EL (cell line): ENCODE results near the gene RPS6KC1.
"Not testable (repeated sequence)": the region's sequence is repeated elsewhere in the genome, so short reads cannot be mapped to it uniquely, and the experiment has no call there.

Experiments used
- DNase-seq: peaks from one replicate; pipeline ENCODE4 v3.0.0-alpha.2; 2016

Gene RPS6KC1

DNA sequence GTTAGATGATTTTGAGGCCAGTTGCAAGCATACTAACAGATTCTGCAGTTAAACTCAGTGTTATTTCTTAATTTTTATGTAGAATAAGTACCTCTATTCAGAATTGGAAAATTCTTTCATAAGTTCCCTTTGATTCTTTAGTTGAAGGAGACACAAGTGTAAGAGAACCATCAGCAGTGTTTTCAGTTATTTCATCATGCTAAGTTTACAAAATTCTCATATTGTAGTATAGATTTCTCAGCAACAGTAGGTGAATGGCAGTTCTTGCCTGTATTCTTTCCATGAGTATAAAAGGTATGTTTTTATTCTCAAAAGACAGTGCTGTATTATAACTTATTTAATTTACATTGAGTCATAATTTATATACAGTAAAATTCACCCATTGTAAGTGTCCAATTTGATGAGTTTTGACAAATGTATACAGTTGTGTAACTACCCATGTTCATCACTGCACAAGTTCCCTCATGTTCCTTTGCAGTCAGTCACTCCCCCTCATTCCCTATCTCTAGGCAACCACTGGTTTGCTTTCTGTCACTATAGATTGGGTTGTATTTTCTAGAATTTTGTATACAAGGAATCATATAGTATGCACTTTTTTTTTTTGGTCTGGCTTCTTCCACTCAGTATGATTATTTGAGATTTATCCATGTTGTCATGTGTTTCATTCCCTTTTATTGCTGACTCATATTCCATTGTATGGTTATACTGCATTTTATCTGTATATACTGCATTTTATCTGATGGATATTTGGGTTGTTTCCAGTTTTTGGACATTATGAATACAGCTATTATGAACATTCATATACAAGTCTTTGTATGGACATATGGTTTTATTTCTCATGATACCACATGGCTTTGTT, 3.9 kb downstream of the RPS6KC1 start:
- no peak for DNase-seq

DNA sequence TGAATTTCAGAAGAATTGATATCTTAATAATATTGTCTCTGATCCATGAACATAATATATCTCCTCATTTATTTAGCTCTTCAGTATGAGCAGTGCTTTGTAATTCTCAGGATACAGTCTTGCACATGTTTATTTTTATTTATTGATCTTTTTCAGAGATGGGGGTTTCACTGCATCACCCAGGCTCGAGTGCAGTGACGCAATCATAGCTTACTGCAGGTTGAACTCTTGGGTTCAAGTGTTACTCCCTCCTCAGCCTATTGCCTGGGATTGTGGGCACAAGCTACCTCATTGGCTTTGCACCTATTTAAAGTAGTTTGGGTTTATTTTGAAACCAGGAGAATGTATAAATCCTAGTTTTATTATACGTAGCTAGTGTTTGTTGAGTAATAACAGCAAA, 4.7 kb downstream of the RPS6KC1 start:
- DNase-seq: no peak

DNA sequence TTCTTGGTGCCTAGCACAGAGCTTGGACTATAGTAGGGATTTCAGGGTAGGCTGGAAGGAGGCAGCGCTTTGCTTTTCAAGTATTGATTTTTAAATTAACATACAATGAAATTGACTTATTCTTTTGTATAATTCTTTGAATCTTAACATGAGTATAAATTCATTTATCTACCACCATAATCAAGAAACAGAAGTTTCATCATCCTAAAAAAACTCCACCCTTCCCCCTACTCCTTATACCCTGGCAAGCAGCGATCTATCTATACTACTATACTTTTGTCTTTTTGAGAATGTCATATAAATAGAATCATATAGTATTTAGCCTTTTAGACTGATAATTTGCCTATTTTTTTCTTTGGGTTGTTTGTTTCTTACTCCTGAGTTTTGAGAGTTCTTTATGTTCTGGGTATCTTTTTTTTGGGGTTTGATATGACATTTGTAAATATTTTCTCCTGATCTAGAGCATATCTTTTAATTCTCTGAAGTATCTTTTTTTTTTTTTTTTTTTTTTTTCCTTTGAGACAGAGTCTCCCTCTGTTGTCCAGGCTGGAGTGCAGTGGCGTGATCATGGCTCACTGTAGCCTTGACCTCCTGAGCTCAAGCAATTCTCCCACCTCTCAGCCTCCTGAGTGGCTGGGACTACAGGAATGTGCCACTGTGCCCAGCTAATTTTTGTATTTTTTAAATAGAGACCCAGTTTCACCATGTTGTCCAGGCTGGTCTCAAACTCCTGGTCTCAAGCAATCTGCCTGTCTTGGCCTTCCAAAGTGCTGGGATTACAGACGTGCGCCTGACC, 6.4 kb downstream of the RPS6KC1 start:
- no peak for DNase-seq

DNA sequence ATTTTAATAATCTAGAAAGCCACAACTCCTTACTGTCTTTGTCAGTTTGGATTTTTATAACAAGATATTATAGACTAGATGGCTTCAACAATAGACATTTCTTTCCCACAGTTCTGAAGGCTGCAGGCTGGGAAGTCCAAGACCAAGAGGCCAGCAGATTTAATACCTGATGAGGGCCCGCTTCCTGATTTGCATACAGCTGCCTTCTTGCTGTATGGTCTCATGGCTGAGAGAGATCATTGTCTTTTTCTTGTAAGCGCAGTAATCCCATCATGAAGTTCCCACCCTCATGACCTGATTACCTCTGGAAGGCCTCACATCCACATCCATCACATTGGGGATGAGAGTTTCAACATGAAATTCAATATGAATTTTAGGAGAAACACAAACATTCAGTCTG, 9.8 kb downstream of the RPS6KC1 start:
- DNase-seq: no peak

DNA sequence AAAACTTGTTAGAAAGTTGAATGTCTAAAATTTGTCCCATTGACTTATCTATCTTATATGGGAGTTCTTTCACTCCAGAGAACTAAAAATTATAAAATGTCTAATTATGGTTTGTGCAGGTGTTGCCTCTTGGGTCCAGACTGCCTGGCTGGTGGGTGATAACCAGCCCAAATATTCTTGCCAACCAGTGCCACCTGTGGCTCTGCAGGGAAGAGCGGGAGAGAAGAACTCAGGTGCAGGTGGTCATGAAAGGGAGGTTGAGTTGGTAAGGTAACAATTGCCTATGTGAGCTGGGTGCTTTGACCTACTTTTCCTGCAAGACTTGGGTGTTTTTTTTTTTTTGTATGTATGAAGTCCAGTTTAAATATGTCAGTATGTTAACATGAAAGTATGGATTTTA, 10.2 kb downstream of the RPS6KC1 start:
- DNase-seq: no peak

DNA sequence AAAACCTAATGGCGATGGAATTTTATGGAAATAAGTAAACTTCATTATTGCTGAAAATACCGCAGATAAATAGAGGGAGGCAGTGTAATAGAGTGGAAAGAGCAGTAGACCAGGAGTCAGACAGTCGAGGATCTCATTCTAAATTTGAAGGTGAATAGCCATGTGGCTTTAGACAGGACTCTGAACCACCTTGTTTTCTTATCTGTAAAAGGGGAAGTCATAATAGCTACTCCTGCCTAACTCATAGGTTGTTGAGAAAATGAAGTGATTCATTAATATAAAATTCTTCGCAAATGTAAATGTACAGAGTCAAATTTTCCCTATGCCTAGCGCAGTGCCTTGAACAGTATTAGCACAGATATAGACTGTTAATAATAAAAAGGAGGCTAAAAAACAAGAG, 14.8 kb downstream of the RPS6KC1 start:
- DNase-seq: no peak

DNA sequence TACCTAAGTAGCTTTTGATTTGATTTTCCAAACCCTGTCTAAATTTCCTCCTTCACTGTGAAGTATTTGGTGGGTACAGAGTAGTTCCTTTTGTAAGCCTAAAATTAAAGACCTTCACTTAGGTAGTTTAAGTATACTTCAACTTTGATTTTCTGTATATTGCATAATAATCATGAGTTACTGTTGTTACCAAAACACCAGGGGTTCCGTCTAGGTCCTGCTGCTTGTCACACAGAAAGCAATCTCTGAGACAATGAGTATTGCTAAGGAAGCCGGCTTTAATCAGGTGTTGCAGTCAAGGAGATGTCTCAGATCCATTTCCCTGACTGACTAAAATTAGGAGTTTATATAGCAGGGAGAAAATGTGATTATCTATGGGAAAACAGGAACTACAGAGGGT, 15.3 kb downstream of the RPS6KC1 start:
- no peak for DNase-seq

DNA sequence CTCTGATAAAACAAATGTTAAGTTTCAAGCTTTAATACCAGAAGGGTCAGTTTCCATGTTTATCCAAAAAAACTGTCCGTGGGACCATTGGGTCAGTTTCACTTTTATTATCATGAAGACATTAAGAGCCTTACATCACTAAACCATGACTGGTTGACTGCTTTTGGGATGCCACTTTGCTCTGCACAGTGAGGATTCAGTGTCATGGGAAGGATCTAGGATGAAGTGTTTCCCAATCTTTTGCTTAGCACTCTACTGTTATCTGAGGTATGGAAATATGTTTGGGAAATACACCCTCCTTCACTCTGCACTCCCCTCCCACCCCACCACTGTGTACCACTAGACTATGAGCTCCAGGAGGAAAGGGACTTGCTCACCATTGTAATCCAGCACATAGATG, 16.3 kb downstream of the RPS6KC1 start:
- no peak for DNase-seq

DNA sequence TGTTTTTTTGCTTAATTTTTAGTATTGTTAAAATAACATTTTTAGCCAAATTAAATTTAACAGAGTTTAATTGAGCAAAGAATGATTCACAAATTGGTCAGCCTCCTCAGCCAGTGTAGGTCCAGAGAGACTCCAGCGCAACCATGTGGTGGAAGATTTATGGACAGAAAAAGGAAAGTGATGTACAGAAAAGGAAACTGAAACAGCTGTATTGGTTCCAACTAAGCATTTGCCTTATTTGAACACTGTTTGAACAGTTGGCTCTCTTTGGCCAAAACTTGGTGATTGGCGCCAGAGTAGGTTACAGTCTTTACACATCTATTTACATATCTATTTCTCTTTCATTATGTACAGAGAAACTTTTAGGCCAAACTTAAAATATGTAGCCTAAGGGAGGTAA, 19.4 kb downstream of the RPS6KC1 start:
- DNase-seq: peak; percentile 81

DNA sequence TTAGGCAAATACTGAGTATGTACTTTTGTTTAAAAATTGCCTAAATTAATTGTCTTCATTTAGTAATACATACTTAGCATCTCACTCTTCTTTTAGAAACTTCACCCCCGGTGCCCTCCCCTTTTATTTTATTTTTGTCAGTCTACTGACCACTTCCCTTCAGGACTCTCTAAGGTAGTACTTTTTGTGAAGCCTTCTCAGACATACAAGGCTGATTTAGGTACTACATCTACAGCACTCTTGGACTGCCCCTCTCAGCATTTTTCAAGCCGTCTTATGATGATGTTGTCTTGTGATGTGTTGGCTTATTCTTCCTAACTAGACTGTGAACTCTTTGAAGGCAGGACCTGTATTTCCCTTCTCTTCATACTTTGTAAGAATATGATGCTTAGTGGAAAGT, 24.7 kb downstream of the RPS6KC1 start:
- no peak for DNase-seq

DNA sequence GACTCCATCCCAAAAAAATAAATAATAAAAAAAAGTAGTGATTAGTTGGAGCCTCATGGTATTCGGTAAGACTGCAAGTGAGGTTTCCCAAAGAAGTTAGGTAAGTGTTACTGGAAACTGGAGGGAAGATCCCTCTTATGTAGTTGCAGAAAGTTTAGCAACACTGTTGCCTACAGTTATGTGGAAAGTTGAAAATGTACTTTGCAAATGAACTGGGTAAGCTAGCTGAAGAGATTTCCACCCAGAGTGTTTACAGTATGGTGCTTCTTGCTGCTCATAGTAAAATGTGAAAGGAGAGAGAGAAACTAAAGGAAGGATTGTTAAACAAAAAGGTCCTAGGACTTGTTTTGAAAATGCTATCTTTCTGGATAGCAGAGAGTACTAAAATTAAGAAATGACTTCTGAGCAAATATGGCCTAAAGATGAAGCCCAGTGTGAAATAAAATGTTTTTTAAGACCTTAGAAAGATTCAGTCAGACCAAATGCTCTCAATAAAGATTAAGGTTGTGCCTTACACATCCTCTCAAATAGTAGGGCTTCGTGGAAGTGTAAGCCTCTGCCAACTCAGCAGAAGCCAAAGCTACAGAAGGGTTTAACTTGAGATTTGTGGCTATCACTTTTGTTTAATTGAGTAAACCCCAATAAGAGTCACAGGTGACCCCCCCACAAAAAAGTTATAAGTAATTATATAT, 31.5 kb downstream of the RPS6KC1 start:
- DNase-seq: no peak

DNA sequence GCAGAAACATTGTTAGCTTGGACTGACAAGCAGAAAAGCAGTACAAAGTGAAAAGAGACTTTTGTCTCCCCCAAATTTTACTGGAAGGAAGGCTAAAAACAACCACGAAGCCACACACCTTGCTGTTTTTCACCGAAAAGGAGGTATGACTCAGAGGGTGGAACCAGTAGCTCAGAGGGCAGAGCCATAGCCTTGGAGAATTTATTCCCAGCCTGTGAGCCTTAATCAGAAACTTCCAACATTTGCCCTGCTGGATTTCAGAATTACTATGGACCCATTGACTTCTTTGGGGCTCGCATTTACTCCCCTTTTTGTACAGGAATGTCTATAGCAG, 32.0 kb downstream of the RPS6KC1 start:
- no peak for DNase-seq

DNA sequence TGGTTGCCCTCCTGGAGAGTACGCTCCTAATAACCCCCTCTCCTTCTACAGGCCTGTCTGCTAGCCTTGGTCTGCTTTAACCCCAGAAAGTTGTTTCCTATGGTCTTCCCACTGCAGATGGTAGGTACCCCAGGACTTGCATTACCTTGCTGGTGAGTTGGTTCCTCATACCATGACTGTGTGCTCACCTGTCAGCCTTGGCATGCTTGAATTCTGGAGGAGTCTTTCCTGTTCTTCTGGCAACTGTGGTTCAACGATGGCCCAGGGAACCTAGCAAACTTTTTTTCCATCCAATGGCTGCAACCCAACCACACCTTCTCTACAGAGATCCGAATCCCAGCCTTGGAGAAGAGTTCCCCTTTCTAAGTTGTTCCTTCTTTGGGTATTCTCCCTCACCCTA, 36.9 kb downstream of the RPS6KC1 start:
- no peak for DNase-seq

DNA sequence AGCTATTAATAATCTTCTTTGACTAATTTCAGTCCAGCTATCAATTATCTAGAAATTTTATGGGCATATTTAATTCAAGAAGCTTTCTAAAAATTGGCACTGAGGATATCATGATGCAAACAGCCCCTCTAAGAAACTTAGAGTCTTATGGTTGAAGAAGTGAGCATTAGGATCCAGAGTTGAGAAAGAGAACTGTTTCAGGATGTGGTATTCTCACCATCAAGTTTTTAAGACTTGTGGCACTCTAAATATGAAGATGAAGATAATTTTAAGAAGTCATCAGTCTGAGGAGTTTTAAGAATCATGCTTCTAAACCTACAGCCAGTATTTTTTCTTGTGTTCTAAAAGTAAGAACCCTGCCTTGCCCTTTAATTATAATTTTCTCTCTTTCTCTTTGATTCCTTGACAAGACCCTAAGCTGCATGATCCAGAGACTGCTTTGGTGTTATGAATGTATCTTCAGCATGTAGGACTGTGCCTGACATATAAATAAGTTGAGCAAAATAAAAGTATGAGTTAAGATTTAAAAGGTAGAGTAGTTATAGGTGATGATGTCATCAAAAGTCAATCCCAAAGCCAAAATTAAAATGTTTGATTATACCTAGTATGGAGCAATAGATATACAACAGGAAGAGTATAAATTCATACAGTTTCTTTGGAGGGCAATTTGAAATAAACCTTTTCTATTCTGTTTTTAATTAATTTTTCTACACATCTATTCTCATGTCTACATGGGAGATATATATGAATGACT, 39.1 kb downstream of the RPS6KC1 start:
- no peak for DNase-seq

DNA sequence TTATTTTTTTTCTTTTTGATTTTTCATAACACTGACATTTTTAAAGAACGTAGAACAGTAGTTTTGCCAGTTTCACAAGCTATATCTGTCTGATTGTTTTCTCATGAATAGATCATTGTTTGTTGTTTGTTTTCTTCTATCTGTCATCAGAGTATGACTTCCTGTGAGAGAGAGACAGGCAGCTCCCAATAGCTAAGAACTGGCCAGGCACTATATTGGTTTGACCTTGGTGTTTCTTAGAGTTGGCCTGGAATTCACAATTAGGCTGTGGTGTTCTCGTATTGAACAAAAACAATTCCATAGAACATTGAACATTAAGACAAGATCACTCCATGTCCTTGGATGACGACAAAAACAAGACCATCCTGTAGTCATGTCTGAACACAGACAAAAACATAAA, 43.4 kb downstream of the RPS6KC1 start:
- DNase-seq: no peak

DNA sequence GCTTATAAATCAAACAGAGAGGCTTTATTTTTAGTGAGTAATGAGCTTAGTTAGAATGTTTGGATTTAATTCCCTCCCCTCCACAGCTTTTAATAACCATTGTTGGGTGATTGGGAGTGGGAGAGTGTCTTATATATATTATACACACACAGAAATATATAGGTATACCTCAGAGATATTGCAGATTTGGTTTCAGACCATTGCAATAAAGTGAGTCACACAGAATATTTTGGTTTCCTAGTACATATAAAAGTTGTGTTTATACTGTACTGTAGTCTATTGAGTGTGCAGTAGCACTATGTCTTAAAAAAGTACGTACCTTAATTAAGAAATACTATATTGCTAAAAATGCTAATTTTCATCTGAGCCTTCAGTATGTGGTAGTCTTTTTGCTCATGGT, 44.4 kb downstream of the RPS6KC1 start:
- no peak for DNase-seq

DNA sequence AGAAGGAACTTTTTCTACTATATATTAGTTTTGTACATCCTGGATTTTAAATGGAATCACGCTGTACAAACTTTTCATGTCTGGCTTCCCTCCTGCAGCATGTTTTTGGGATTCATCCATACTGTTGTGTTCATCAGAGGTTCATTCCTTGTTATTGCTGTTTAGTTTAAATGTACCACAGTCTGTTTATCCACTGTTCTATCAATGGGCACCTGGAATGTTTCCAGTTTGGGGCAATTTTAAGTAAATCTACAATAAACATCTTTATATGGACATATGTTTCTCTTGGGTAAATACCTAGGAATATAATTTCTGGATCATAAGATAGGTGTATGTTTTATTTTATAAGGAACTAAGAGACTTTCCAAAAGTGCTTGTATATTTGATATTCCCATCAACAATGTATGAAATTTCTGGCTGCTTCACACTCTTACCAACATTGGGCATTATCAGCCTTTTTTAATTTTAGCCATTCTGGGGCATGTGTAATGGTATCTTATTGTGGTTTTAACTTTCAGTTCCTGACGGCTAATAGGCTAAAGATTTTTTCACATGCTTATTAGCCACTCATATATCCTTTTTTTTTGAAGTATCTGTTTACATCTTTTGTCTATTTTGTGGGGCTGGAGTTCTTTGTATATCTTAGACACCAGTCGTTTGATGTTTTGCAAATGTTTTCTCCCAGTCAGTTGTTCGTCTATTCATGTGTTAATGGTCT, 48.8 kb downstream of the RPS6KC1 start:
- no peak for DNase-seq

DNA sequence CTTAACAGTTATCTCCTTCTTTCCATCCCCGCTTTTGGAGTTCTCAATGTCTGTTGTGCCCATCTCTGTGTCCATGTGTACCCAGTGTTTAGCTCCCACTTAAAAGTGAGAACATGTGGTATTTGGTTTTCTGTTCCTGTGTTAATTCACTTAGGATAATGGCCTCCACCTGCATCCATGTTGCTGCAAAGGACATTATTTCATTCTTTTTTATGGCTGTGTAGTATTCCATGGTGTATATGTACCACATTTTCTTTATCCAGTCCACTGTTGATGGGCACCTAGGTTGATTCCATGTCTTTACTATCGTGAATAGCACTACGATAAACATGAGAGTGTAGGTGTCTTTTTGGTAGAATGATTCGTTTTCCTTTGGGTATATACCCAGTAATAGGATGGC, 49.5 kb downstream of the RPS6KC1 start:
- not testable (repeated sequence) for DNase-seq

DNA sequence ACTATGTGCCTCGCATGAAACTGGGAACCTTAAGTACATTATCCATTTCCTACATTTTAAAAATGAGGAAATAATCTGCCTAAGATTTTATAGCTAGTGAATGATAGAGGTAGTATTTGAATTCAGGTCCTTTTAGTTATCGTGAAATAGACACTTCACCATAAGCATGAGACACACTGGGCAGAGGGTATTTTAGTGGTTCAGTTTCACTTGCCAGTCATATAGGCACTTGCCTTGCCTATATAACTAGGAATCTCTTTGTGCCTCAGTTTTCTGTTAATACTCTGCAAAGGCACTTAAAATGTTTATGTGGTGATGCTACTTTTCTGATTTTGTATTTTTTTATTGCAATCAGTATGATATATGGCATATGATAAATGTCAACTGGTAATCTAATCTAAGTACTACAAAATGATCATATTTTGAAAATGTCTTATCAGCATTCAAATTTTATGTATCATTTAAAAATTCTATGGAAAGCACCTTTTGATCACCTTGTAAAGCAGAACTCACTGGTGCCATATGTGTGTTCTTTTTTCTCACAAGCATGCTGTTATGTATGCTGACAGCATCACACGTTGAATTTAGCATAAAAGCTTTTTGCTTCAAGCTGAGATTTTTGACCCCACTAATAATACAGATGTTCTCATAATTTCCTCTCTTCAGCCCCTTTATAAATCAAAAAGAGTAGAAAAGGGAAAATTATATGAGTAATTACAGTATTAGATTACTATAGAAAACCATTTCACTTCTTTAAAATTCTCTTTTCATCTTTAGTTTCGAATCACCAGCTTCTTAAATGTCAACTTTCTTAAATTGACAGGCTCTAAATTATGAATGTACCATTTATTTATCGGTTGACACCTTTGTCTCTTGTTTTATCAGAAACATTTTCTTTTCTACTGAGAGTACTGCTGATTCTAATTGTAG, 52.6 kb downstream of the RPS6KC1 start:
- DNase-seq: no peak

DNA sequence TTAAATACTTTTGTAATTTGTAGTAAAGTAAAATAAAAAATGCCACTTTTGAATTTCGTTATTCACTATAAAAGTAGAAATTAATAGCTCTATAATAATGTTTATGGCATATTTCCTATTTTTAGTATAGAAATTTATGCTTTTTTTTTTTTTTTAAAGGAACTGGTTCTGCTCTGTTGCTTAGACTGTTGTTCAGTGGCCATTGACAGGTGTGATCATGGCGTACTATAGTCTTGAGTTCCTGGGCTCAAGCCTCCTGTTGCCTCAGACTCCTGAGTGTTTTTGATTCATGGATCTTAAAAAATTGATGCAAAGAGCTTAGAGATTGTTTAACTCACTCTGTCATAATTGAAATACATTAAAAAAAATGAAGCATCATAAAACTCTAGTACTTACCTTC, 53.6 kb downstream of the RPS6KC1 start:
- no peak for DNase-seq

DNA sequence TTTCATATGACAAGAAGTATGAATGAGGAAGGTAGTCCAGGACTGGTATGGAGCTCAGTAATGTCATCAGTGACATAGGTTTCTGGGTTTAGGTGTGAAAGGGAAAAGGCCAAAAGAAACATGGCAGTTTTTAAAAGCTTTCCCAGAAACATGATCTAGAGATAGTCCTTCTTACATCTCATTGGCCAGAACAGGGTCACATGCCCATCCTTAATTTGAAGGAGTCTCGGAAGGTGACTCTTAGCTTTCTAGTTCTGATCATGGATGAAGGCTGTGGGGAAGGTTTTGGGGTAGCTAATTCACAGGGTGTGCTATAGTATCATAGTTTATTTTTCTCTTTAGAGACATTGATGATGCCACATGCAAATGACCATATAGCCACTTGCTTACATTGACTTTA, 55.3 kb downstream of the RPS6KC1 start:
- no peak for DNase-seq
